Astrocyte (in vitro differentiated cells and primary cell): ENCODE data around the gene SAE1. TPM values are rescaled to one million over a fixed set of nuclear protein-coding genes. Genes with fewer than 3 reads are reported as not detected.
A peak's percentile ranks its signal among the peaks of the same experiment; 100 is the strongest.

Experiments used
- DNase-seq: peaks from one replicate; pipeline ENCODE4 v3.0.0-alpha.2; 2010; ENCODE audit warnings: low read depth
- FAIRE-seq: peaks from 2 replicates; lab custom pipeline; 2011; peaks lifted over from hg19 to GRCh38; lab: Jason Lieb, UNC
- H2AFZ ChIP-seq: 2 replicates; pipeline ENCODE4 v1.6.0; 2012; ENCODE audit warnings: low read depth, low read length, inconsistent platforms
- H3K27ac ChIP-seq: 2 replicates; pipeline ENCODE4 v1.5.1; 2011; ENCODE audit warnings: low read depth, low read length, inconsistent platforms
- H3K27me3 ChIP-seq: 2 replicates; pipeline ENCODE4 v1.6.0; 2011; ENCODE audit warnings: low read length, inconsistent platforms; ENCODE audit not compliant: insufficient read depth
- H3K36me3 ChIP-seq: 2 replicates; pipeline ENCODE4 v1.5.1; 2011; ENCODE audit warnings: low read length, inconsistent platforms; ENCODE audit not compliant: insufficient read depth
- H3K4me1 ChIP-seq: 2 replicates; pipeline ENCODE4 v1.5.1; 2011; ENCODE audit warnings: low read length, inconsistent platforms; ENCODE audit not compliant: insufficient read depth
- H3K4me2 ChIP-seq: 2 replicates; pipeline ENCODE4 v1.6.0; 2012; ENCODE audit warnings: low read length, inconsistent platforms
- H3K4me3 ChIP-seq: 2 replicates; pipeline ENCODE4 v1.5.1; 2011; ENCODE audit warnings: low read depth, mild to moderate bottlenecking, low read length, inconsistent platforms; ENCODE audit not compliant: insufficient read depth
- H3K79me2 ChIP-seq: 2 replicates; pipeline ENCODE4 v1.6.0; 2012; ENCODE audit warnings: mild to moderate bottlenecking, low read length, inconsistent platforms; ENCODE audit not compliant: insufficient read depth
- H3K9ac ChIP-seq: 2 replicates; pipeline ENCODE4 v1.6.0; 2012; ENCODE audit warnings: mild to moderate bottlenecking, low read length, inconsistent platforms
- H3K9me3 ChIP-seq: 2 replicates; pipeline ENCODE4 v1.5.1; 2012; ENCODE audit warnings: low read depth, mild to moderate bottlenecking, low read length, inconsistent platforms; ENCODE audit not compliant: insufficient read depth
- H4K20me1 ChIP-seq: 2 replicates; pipeline ENCODE4 v1.6.0; 2012; ENCODE audit warnings: low read length, inconsistent platforms; ENCODE audit not compliant: insufficient read depth
- H3K27ac Mint-ChIP-seq: one replicate; pipeline ENCODE4 v1.8.0; 2021; ENCODE audit warnings: mild to moderate bottlenecking, mixed read lengths; ENCODE audit not compliant: unreplicated experiment
- H3K27me3 Mint-ChIP-seq: one replicate; pipeline ENCODE4 v1.8.0; 2021; ENCODE audit warnings: low read depth, mixed read lengths; ENCODE audit not compliant: unreplicated experiment
- H3K36me3 Mint-ChIP-seq: one replicate; pipeline ENCODE4 v1.8.0; 2021; ENCODE audit warnings: low read depth, mixed read lengths; ENCODE audit not compliant: unreplicated experiment
- H3K4me1 Mint-ChIP-seq: one replicate; pipeline ENCODE4 v1.8.0; 2021; ENCODE audit warnings: low read depth, mixed read lengths; ENCODE audit not compliant: unreplicated experiment
- H3K4me3 Mint-ChIP-seq: one replicate; pipeline ENCODE4 v1.8.0; 2021; ENCODE audit warnings: mild to moderate bottlenecking, moderate library complexity, mixed read lengths; ENCODE audit not compliant: unreplicated experiment
- H3K9me3 Mint-ChIP-seq: one replicate; pipeline ENCODE4 v1.8.0; 2021; ENCODE audit warnings: mild to moderate bottlenecking, mixed read lengths; ENCODE audit not compliant: unreplicated experiment
- EZH2 ChIP-seq: IDR thresholded peaks from 2 replicates; pipeline ENCODE4 v1.6.1; 2012; ENCODE audit warnings: mild to moderate bottlenecking, low read length, inconsistent platforms; ENCODE audit not compliant: insufficient read depth
- total RNA-seq: library from RNA; stranded (reverse); gene quantifications from 2 replicates; pipeline ENCODE4 v1.2.1, GENCODE V29; 2021
- TF ChIP-seq, protein P1 (sequence below): IDR thresholded peaks from 2 replicates; pipeline ENCODE4 v1.5.1; 2011; ENCODE audit warnings: low read depth, mild to moderate bottlenecking, inconsistent platforms, low read length, moderate library complexity; ENCODE audit not compliant: insufficient read depth

The SAE1 gene
- total RNA-seq, 1 donor from 2014 or later = 133 TPM

DNA sequence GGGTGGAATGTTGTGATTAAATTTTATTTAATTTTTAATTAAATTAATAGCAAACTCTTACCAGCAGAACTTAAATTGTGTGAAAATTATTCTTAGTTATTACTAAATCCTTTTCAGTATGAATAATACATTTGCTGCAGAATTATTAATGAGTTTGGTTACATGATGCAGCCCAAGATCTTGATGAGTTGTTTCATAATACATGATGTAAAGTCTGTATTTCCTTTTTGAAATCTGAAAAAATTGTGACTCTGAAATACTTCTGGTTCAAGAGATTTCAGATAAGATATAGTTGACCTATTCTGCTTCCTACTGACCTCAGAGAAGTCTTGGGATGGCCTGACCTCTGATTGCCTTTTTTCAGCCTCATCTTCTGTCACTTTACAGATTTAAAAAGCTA is 11.1 kb downstream of the SAE1 start:
- H3K4me3 ChIP-seq = no peak overlapping the region
- H3K9ac ChIP-seq = no peak overlapping the region
- no peak overlapping the region for H3K27ac Mint-ChIP-seq
- H2AFZ ChIP-seq = no peak overlapping the region
- no peaks in the 10 kb centered on the region for H3K9me3 ChIP-seq
- peaks cover 97% of the 10 kb centered on the region for H3K79me2 ChIP-seq
- DNase-seq (no peak), FAIRE-seq (no peak)
- H3K27ac ChIP-seq = no peak overlapping the region
- no peaks in the 10 kb centered on the region for H3K27me3 Mint-ChIP-seq
- H3K4me1 Mint-ChIP-seq = peaks cover 11% of the 10 kb centered on the region
- H4K20me1 ChIP-seq = peaks cover 71% of the 10 kb centered on the region
- no peak overlapping the region for H3K4me3 Mint-ChIP-seq
- peaks cover 6% of the 10 kb centered on the region for H3K4me1 ChIP-seq
- H3K36me3 ChIP-seq = peaks cover 21% of the 10 kb centered on the region
- H3K36me3 Mint-ChIP-seq = peaks cover 17% of the 10 kb centered on the region
- H3K4me2 ChIP-seq = peak overlapping the region; percentile 17
- no peaks in the 10 kb centered on the region for H3K9me3 Mint-ChIP-seq
- TF ChIP-seq, protein P1, sequence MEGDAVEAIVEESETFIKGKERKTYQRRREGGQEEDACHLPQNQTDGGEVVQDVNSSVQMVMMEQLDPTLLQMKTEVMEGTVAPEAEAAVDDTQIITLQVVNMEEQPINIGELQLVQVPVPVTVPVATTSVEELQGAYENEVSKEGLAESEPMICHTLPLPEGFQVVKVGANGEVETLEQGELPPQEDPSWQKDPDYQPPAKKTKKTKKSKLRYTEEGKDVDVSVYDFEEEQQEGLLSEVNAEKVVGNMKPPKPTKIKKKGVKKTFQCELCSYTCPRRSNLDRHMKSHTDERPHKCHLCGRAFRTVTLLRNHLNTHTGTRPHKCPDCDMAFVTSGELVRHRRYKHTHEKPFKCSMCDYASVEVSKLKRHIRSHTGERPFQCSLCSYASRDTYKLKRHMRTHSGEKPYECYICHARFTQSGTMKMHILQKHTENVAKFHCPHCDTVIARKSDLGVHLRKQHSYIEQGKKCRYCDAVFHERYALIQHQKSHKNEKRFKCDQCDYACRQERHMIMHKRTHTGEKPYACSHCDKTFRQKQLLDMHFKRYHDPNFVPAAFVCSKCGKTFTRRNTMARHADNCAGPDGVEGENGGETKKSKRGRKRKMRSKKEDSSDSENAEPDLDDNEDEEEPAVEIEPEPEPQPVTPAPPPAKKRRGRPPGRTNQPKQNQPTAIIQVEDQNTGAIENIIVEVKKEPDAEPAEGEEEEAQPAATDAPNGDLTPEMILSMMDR = no peak
- TF ChIP-seq EZH2 = no peak
- no peaks in the 10 kb centered on the region for H3K27me3 ChIP-seq

DNA sequence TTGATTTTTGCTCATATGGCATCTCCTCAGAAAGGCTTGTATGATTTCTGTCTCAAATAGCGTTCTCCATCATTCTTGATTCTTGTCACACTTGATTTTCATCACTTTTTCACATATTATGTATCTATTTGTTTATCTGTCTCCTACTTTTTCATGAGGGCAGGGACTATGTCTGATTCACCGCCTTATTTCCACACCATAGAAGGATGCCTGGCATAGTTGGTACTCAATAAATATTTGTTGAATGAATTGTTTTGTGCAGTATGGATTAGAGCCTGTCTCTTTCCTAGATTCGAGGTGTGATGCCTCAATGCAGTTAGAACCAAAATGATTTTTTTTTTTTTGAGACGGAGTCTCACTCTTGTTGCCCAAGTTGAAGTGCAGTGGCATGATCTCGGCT is 12.1 kb downstream of the SAE1 start:
- no peak for TF ChIP-seq EZH2
- TF ChIP-seq, protein P1 = no peak
- no peak for FAIRE-seq
- peaks cover 63% of the 10 kb centered on the region for H4K20me1 ChIP-seq
- peaks cover 11% of the 10 kb centered on the region for H3K4me1 Mint-ChIP-seq
- H3K9ac ChIP-seq = no peak overlapping the region
- H3K27ac ChIP-seq = no peak overlapping the region
- H3K4me3 ChIP-seq = no peak overlapping the region
- no peak overlapping the region for H3K4me3 Mint-ChIP-seq
- H3K27me3 Mint-ChIP-seq = no peaks in the 10 kb centered on the region
- no peaks in the 10 kb centered on the region for H3K9me3 Mint-ChIP-seq
- no peak for DNase-seq
- no peak overlapping the region for H3K27ac Mint-ChIP-seq
- peaks cover 4% of the 10 kb centered on the region for H3K4me1 ChIP-seq
- H3K27me3 ChIP-seq = no peaks in the 10 kb centered on the region
- no peak overlapping the region for H2AFZ ChIP-seq
- peaks cover 92% of the 10 kb centered on the region for H3K79me2 ChIP-seq
- peaks cover 19% of the 10 kb centered on the region for H3K36me3 Mint-ChIP-seq
- no peaks in the 10 kb centered on the region for H3K9me3 ChIP-seq
- H3K36me3 ChIP-seq = peaks cover 24% of the 10 kb centered on the region
- no peak overlapping the region for H3K4me2 ChIP-seq

GRCh38 chr19:47143322-47144073 is 12.9 kb downstream of the SAE1 start:
- H2AFZ ChIP-seq = no peak overlapping the region
- peaks cover 63% of the 10 kb centered on the region for H4K20me1 ChIP-seq
- H3K4me3 Mint-ChIP-seq = no peak overlapping the region
- H3K4me3 ChIP-seq = no peak overlapping the region
- H3K9ac ChIP-seq = no peak overlapping the region
- H3K79me2 ChIP-seq = peaks cover 91% of the 10 kb centered on the region
- DNase-seq (no peak), FAIRE-seq (no peak)
- H3K4me2 ChIP-seq = no peak overlapping the region
- no peaks in the 10 kb centered on the region for H3K9me3 Mint-ChIP-seq
- no peak overlapping the region for H3K27ac Mint-ChIP-seq
- H3K27ac ChIP-seq = no peak overlapping the region
- no peaks in the 10 kb centered on the region for H3K27me3 Mint-ChIP-seq
- H3K36me3 ChIP-seq = peaks cover 28% of the 10 kb centered on the region
- no peaks in the 10 kb centered on the region for H3K9me3 ChIP-seq
- H3K4me1 ChIP-seq = peaks cover 4% of the 10 kb centered on the region
- H3K27me3 ChIP-seq = no peaks in the 10 kb centered on the region
- peaks cover 11% of the 10 kb centered on the region for H3K4me1 Mint-ChIP-seq
- H3K36me3 Mint-ChIP-seq = peaks cover 19% of the 10 kb centered on the region
- no peak for TF ChIP-seq EZH2
- TF ChIP-seq, protein P1 = no peak
